ENCODE measurements around the gene IRF7.
"Not testable (repeated sequence)": the region's sequence is repeated elsewhere in the genome, so short reads cannot be mapped to it uniquely, and the experiment has no call there.

Gene IRF7

DNA sequence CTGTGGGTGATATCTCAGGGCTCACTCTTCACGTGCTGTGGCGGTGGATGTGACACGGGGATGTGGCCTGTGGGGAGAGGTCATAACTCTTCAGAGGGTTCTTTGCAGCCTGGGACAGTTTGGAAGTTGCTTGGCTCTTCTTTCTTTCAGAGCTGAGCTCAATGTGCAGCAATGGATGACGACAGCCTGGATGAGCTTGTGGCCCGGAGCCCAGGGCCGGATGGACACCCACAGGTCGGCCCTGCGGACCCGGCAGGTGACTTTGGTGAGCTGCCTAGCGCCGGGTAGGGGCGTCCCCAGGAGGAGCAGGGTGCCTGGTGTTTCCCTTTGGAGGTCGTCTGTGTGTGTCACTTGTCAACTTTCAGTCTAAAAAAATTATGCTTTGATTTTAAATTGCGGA, 34.4 kb downstream of the IRF7 start:
- DNase-seq (ENCODE audit: low read depth): no peak

DNA sequence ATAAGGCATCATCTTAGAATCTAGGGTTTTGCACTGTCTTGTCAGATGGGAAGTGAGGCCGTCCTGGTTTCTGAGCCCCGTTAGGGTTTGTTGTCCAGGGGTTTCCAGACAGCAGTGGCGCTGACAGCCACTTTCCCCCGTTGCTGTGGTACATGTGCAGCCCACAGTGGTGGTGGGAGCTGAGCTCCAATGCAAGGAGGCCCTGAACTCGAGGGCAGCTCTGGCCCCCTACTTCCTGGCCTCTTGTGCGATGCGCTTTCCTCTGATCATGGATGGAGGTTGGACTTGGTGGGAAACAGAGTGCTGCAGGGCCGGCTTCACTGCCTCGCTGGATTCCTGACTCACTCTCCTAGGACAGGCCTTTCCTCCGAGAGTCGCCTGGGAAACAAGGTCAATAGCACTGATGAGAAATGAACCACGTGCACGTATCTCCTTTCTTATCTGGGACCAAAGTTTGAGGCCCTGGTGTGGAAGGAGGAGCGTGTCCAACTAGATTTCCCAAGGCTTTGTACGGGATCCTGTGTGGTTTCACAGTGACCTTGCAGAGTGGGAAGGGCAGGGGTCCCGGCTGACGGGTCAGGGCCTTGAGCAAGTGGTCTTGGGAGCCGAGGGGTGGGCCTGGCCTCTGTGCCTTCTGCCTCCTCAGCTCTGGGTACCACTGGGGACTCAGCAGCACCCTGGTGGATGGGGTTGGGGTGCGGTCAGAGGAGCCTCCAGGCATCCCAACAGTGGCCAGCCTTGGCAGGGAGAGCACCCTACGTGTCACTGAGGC, 35.7 kb downstream of the IRF7 start:
- no peak for DNase-seq (ENCODE audit: low read depth)

DNA sequence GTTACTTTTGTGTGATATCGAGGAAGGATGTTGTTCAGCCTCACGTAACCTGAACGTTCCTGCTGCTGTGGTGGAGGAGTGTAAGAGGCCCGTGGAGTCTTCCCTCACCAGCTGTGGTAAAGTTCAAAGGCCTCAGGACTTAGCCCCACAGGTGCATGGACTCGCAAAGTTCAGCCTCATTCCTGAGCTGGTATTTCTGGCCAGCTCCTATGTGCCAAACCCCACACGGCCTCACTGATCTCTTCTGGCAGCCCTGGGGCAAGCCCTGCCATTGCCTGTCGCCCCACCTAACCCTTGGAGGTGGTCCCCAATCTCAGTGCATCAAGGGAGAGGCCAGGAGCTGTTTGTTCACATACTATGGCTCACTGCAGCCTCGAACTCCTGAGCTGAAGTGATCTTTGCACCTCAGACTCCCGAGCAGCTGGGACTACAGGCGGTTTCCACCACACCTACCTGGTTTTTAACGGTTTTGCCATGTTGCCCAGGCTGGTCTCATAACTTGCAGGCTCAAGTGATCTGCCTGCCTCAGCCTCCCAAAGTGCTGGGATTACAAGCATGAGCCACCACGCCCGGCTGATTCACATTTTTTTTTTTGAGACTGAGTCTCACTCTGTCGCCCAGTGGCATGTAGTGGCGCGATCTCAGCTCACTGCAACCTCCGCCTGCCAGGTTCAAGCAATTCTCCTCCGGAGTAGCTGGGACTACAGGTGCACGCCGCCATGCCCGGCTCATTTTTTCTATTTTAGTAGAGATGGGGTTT, 37.3 kb downstream of the IRF7 start:
- DNase-seq (ENCODE audit: low read depth): no peak

DNA sequence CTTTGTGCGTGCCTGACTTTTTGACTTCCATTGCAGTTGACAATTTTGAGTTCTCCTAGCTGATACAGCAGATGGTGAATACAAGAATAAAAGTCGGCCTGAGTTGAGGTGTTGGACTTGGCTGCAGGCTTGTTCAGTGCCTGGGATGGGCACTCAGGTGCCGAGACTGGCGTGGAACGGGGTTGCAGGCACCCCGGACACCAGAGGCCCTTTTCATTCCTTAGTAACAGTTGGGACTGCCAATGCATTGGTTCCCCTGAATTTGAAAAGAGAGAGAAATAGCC, 38.2 kb downstream of the IRF7 start:
- no peak for DNase-seq (ENCODE audit: low read depth)

DNA sequence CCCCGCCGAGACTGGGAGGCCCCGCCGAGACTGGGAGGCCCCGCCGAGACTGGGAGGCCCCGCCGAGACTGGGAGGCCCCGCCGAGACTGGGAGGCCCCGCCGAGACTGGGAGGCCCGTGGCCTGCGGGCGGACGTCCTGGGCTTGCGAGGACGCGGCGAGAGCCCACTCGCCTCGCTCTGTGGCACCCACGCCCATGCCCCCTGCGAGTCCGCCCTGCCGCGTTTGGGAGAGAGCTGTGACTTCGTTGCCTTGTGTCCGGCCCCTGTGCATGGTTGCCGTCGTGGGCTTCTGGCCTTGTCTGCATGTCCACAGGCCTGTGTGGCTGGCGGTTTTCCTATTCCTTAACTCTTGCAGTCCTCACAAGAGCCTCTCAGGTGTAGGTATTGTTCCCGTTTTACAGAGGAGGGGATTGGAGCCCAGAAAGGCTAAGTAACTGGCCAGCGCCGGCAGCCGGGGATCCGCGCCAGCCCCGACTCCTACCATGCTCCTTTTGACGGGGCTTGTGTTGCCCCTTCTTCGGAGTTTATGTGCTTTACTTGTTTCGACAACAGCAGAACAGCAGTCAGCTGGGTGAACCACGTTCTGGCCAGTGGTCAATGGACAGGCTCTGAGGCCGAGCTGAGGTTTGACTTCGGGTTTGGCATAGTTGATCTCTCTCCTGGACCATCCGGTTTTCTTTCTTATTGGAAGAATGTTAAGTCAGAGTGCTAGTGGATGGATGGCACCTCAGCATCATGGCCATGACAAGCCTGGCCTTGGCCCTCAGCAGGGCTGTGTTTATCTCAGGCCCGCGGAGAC, 38.7 kb downstream of the IRF7 start:
- DNase-seq (ENCODE audit: low read depth): no peak

DNA sequence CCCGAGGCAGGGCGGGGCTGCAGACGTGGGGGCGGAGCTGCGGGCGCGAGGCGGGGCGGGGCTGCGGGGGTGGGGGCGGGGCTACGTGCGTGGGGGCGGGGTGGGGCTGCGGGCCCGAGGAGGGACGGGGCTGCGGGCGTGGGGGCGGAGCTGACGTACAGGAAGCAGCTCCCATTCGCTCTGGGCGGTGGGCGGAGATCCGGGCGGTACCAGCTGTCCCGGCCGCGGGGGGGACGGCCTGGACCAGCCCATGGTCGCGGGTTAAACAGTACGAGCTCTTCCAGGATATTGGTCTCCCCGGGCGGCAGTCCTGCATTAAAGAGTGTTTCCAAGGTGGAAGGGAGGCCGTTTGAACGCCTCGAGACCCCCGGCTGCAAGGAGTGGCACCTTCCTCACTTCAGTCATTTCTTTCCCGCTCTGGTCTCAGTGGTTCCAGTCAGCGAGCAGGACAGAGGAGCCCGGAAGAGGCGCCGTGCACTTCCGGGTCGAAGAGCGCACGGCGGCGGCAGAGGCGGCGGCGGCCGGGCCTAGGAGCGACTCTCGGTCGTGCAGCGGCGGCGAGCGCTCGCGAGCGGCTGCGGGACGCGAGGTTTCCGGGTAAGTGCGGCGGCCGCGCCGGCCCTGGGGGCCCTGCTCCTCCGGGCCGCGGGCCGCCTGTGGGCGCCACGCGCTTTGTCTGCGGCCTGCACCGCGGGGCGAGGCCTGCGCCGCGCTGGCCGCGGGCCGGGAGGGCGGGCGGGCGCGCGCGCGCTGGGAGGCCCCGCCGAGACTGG, 39.6 kb downstream of the IRF7 start, which contains the start of gene PHRF1:
TSS of gene PHRF1 (plus strand) at position 475 of the 773 bp plus-strand sequence. CDS start 5,043 bp downstream, outside the sequence.
- DNase-seq (ENCODE audit: low read depth): peak; percentile 86

DNA sequence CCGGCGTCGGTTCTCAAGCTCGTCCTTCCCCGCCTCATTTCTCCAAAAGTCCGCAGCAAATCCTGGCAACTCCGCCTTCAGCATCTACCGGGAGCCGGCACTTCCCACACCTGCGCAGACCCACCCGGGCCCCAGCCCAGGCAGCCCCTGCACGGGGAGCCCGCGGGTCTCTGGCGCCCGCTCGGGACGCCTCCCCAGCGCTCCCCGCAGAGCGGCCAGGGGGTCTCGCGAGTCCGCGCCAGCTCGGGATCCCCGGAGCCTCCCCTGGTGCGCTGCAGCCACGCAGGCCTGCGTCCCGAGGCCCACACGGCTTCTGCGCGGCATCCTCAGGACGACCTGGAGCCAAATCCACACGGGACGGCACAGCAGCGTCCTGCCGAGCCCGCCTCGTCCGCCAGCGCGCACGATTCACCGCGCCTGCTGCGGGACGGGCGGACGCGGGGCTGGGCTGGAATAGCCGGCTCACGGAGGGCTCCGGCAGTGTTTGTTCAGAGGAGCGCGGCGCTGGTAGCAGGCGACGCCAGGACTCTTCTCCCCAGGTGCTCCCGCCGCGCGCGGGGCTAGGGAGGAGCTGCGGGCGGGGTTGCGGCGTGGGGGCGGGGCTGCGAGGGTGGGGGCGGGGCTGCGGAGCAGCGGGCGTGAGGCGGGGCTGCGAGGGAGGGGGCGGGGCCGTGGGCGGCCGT, 40.3 kb downstream of the IRF7 start:
- peak; percentile 17 for DNase-seq (ENCODE audit: low read depth)

DNA sequence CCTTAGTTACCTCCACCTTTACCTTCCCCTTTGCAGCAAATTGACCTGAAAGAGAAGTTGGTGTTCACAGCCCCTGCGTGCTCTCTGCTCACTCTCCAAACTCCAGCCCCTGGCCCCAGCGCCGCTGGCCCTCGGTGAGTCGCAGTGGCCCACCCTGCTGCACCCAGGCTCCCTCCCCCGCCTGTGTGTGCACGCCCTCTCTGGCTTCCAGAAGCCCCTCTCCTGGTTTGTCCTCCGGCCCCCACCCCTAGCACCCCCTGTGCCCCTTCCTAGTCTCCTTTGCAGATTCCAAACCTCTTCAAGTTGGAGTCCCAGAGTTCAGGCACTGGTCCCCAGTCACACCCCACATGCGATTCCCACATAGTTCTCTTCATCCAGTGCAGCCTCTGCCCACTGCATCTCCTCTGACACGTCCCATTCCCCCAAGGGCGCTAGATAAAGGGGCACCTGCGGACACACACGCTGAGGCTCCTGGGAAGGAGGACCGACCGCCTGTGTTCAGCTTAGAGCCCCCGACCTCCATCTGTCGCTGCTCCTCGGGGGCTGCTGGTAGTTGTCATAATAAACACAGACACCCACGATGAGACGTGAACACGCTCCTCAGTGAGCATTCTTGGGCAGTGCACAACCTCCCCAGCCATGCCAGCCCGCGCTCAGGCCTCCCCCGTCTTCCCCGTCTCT, 41.0 kb downstream of the IRF7 start:
- DNase-seq (ENCODE audit: low read depth): no peak

DNA sequence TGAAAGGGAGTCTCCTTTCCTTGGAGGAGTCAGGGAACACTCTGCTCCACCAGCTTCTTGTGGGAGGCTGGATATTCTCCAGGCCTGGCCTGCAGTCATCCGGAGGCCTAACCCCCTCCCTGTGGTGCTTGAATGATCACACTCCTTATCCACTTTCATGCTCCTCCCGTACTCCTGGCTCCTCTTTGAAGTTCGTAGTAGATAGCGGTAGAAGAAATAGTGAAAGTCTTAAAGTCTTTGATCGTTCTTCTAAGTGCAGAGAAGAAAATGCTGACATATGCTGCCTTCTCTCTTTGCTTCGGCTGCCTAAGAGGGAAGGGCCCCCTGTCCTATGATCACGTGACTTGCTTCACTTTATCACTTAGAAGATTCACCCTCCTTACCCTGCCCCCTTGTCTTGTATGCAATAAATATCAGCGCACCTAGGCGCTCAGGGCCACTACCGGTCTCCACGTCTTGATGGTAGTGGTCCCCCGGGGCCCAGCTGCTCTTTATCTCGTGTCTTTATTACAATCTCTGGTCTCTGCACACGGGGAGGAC, 41.6 kb downstream of the IRF7 start:
- DNase-seq (ENCODE audit: low read depth): not testable (repeated sequence)

DNA sequence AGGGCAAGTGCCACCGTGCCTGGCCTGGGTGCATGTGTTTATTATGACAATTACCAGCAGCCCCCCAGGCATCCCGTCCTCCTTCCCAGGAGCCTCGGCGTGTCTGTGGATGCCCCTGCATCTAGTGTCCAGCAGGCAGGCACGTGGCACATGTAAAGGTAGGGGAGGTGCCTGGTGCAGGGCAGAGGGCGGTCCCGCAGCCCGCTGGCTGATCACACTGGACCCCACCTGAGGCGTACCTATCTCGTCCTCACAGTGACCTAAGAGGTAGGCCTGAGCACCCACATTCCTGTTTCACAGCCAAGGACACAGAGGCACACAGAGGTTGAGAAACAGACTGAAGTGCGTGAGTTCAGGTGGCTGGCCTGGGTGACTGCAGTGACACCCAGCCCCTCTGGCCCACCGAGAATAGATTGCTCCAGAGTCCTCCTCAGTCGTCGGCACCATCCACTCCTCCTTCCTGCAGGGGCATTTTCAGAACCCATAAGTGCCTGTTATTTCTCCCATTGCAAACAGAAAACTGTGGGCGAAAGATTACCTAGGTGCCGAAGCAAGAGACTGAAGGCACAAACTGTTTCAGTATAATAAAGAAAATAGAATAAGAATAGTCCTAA, 42.5 kb downstream of the IRF7 start:
- DNase-seq (ENCODE audit: low read depth): no peak

DNA sequence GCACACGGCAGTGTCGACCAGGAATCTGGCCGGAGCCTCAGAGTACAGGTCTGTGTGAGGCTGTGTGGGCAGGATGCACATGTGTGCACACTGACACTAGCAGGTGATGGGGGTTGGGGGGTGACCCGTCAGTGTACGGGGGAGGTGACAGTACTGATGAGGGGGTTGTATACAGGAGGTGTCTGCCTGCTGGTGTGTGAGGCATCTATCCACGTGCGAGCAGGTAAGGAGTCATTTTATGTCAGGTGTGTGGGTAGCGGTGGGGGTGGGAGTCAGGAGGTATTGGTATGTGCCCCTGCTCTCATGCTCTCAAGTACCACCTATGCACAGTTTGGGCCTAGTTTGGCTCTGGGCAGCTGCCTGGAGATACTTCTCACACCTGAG, 44.0 kb downstream of the IRF7 start:
- DNase-seq (ENCODE audit: low read depth): no peak

DNA sequence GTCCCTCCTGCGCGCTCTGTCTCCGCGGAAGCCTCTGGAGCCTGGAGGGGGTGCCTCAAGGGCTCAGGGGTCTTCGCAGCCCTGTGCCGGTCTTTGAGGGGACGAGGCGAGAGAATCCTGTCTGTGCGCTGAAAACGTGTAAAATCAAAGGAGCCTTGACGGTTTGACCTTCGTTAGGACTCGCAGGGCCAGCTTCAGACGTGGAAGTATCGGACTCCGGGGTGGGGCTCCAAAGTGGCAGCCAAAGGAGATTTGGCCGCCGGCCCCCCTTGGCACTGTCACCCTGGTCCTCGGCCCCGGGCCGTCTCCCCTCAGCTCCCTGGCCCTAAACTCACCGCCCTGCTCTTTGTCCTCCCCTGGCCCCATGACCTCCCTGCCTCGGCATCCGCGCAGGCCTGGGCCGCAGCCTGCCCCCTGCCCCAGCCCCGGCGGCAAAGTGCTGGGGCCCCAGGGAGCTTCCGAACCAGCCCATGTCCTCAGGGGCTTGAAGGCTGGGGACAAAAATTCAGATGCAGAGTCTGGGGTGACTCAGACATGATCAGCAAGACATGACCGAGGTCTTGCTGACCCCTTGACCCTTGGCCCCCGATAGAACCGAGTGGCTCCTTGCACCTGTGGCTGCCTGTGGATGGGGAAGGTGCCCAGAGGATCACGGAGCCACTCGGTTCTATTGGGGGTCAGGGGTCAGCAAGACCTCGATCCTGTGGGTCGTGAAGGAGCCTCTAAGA, 46.4 kb downstream of the IRF7 start:
- DNase-seq (ENCODE audit: low read depth): no peak

DNA sequence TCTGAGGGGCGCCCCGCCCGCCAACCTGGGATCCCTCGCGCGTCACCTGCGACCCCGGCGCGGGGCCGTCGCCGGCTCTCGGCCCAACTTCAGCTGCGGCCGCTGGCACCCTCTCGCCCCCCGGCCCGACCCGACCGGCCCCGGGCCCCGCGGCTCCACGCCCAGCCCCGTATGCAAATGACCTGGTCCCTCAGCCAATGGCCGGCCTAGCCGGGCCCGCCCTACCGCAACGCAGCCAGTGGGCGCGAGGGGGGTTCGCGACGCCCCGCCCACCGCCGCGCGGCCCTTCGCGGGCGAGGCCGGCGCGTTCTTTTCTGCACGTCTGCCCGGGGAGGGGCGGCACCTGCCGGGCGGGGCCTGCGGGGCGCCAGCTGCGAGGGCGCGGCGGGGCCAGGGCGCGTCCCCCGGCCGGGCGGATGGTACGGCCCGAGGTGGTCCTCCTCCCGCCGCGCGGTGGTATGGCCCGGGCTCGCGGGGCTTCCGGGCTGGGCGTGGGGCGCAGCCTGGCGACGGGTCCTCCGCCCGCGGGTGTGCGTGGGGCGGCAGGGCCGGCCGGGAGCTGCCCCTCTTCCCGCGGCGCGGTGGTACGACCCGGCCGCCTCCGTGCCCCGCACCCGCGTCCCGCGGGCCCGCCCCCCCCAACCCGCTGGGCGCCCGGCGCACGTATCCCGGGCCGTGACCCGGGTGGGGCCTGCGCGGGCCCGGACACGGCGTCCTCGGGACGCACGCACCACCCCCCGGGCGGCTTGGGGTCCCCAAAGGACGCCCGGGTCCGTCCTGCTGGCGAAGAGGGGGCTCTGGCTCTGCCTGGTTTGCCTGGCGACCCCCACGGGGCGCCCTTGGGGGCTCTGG, 47.2 kb downstream of the IRF7 start:
- peak; percentile 85 for DNase-seq (ENCODE audit: low read depth)

DNA sequence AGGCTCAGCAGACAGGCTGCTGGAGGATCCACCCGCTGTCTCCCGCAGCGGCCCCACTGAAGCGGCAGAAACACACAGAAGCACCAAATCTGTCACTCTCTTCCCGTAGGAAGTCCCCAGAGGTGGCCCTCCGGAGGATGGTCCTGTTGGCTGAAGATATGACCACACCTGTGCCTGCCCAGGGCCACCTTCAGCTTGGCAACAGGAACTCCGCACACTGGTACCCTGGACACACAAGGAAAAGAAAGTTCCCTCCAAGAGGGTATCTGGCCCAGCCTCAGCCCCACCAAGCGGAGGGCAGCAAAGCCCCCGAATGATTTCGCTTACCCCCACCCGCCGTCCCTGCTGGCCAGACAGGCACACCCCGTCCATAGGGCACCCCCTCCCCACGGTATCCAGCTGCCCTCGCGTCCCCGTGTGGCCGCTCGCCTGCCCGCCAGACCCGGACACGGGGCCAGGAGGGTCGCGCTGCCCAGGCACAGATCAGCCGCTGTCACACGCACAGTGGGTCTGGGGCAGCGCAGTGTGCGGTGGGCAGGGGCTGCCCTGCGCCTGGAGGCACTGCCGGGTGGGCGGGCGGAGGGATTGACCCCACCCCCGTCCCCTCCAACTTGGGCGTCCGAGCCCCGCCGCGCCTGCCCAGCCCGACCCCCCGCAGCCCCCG, 48.0 kb downstream of the IRF7 start:
- no peak for DNase-seq (ENCODE audit: low read depth)

DNA sequence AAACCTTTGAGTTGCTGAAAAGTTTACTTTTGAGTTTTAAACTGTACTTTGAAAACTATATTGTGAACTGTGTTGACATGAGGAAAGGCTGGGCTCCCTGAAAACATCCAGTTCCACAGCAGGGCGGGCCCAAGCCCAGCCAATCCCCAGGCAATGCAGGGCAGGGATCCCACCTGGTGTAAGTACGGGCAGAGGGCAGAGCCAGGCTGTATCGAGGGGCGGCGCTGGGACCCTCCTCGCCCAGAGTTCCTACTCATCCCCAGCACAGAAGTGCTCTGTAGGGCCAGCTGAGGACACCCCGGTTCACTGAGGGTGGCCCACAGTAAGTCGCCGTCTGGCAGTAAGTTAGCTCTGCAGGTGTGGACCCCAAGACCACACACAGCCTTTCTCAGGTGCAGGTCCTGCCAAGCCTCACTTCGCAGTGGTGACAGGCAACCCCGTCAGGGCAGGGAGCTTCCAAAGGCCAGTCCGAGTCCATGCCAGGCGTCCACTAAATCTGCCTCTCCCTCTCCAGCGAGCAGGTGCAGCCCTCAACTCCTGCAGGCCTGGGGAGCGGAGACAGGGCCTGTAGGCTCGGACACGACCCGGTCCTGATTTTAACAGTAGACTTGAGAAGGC, 48.6 kb downstream of the IRF7 start:
- DNase-seq (ENCODE audit: low read depth): no peak

DNA sequence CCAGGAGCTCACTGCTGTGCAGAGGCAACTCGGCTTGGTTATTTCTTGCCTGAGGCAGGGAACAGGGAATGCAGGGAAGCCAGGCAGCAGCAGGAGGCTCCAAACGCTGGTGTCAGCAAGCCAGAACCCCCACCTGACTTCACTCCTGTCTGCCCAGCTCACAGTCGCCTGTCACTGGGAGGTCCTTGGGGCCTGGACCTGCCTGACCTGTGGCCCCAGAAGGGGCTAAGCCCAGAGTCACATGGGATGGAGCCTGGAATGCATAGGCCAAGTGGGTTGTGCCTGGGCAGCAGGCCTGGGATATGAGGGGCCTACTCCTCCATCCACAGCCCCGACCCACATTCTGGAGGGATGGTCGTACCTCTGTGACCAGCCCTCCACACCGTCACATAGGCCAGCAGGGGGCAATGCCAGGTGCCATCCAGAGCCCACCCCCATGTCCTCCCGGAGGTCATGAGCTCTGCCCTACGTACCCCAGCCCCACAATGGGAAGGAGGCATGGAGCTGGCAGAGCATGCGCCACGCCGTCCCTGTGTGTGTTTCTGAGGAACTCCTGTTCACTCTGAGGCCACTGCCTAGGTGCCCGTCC, 49.7 kb downstream of the IRF7 start:
- DNase-seq (ENCODE audit: low read depth): no peak

Data from GM04504 (cell line).